IMR-90 (cell line): Measurements from ENCODE around the gene PRKAG3. TPM values are rescaled to one million over a fixed set of nuclear protein-coding genes. Genes with fewer than 3 reads are reported as not detected.

Experiments
- ATAC-seq: fragments of 200-7000 bp; cut with Tn5 transposase; 2 replicates; pipeline ENCODE4 v1.9.1; 2020; ENCODE audit warnings: low read depth, mild to moderate bottlenecking, moderate library complexity
- BruUV-seq: library from RNA; stranded (reverse); fragments of 400-500 nt; replicated peaks from 2 replicates; lab custom pipeline; 2021; lab: Mats Ljungman, UMichigan
- CTCF ChIA-PET: fragments of 300-600 bp; formaldehyde crosslinking; extraction: SDS; loops from one replicate; lab custom pipeline; 2021; ENCODE audit warnings: antibody characterized with exemption; lab: Yijun Ruan, JAX
- POLR2A ChIA-PET: fragments of 300-600 bp; sonication (Branson Sonifier 250); formaldehyde crosslinking; loops from one replicate; lab custom pipeline; 2022; ENCODE audit warnings: antibody characterized with exemption; ENCODE audit not compliant: unreplicated experiment; lab: Charles Lee
- DNase-seq: peaks from one replicate; pipeline ENCODE4 v3.0.0; 2013
- H2AFZ ChIP-seq: replicated peaks from 2 replicates; pipeline ENCODE3; 2013; ENCODE audit warnings: low read length, mild to moderate bottlenecking; ENCODE audit not compliant: poor library complexity
- H2AK5ac ChIP-seq: 2 replicates; pipeline ENCODE4 v1.6.1; 2013; ENCODE audit warnings: low read depth, low read length, inconsistent platforms
- H2AK9ac ChIP-seq: replicated peaks from 2 replicates; pipeline ENCODE3; 2013; ENCODE audit warnings: mild to moderate bottlenecking, low read depth, low read length, moderate library complexity; ENCODE audit not compliant: poor library complexity
- H2BK120ac ChIP-seq: 2 replicates; pipeline ENCODE4 v1.6.1; 2013; ENCODE audit warnings: low read depth, low read length, inconsistent platforms
- H2BK15ac ChIP-seq: 3 replicates; pipeline ENCODE4 v1.6.1; 2013; ENCODE audit warnings: low read depth, low read length, inconsistent platforms
- H2BK20ac ChIP-seq: 2 replicates; pipeline ENCODE4 v1.6.1; 2013; ENCODE audit warnings: low read depth, mild to moderate bottlenecking, inconsistent platforms, low read length, moderate library complexity
- H2BK5ac ChIP-seq: 2 replicates; pipeline ENCODE4 v1.6.1; 2013; ENCODE audit warnings: mild to moderate bottlenecking, low read depth, low read length, inconsistent platforms; ENCODE audit not compliant: poor library complexity, severe bottlenecking
- H3K14ac ChIP-seq: replicated peaks from 2 replicates; pipeline ENCODE4 v1.6.1; 2013; ENCODE audit warnings: low read depth, low read length, inconsistent platforms
- H3K18ac ChIP-seq: 2 replicates; pipeline ENCODE4 v1.6.1; 2013; ENCODE audit warnings: low read depth, low read length, control low read depth
- H3K23ac ChIP-seq: 2 replicates; pipeline ENCODE4 v1.6.1; 2013; ENCODE audit warnings: low read depth, low read length, inconsistent platforms
- H3K27ac ChIP-seq: 2 replicates; pipeline ENCODE4 v1.5.1; 2013; ENCODE audit warnings: mild to moderate bottlenecking, control low read depth, low read length; ENCODE audit not compliant: insufficient read depth
- H3K27me3 ChIP-seq: 2 replicates; pipeline ENCODE4 v1.6.1; 2013; ENCODE audit warnings: low read length; ENCODE audit not compliant: control insufficient read depth, insufficient read depth
- H3K36me3 ChIP-seq: 2 replicates; pipeline ENCODE4 v1.6.1; 2013; ENCODE audit warnings: low read length, mixed read lengths; ENCODE audit not compliant: control insufficient read depth, insufficient read depth
- H3K4ac ChIP-seq: 2 replicates; pipeline ENCODE4 v1.6.1; 2013; ENCODE audit warnings: low read depth, low read length, inconsistent platforms
- H3K4me1 ChIP-seq: 2 replicates; pipeline ENCODE4 v1.6.1; 2013; ENCODE audit warnings: low read length, mixed read lengths; ENCODE audit not compliant: control insufficient read depth, insufficient read depth
- H3K4me2 ChIP-seq: 2 replicates; pipeline ENCODE4 v1.6.1; 2013; ENCODE audit warnings: low read depth, mild to moderate bottlenecking, control low read depth, low read length, moderate library complexity
- H3K4me3 ChIP-seq: 2 replicates; pipeline ENCODE4 v1.5.1; 2013; ENCODE audit warnings: low read depth, mild to moderate bottlenecking, control low read depth, low read length, moderate library complexity; ENCODE audit not compliant: insufficient read depth
- H3K56ac ChIP-seq: 2 replicates; pipeline ENCODE4 v1.6.1; 2013; ENCODE audit warnings: low read length, inconsistent platforms; ENCODE audit not compliant: insufficient read depth; ENCODE audit errors: extremely low read depth
- H3K79me1 ChIP-seq, 2 experiments: 2 replicates each; pipeline ENCODE4 v1.6.1; 2013; ENCODE audit warnings: low read length in 2 of 2, inconsistent platforms in 1 of 2, low read depth in 1 of 2
- H3K9ac ChIP-seq: 2 replicates; pipeline ENCODE4 v1.6.1; 2013; ENCODE audit warnings: low read depth, low read length, control low read depth
- H3K9me1 ChIP-seq: 2 replicates; pipeline ENCODE4 v1.6.1; 2013; ENCODE audit warnings: low read length, inconsistent platforms; ENCODE audit not compliant: insufficient read depth
- H3K9me3 ChIP-seq: 2 replicates; pipeline ENCODE4 v1.6.1; 2013; ENCODE audit warnings: low read length; ENCODE audit not compliant: control insufficient read depth, insufficient read depth
- H4K20me1 ChIP-seq: 2 replicates; pipeline ENCODE4 v1.6.1; 2013; ENCODE audit warnings: low read length, inconsistent platforms; ENCODE audit not compliant: insufficient read depth
- H4K5ac ChIP-seq: 2 replicates; pipeline ENCODE4 v1.6.1; 2013; ENCODE audit warnings: mild to moderate bottlenecking, low read depth, low read length, control low read depth
- H4K8ac ChIP-seq, 2 experiments: 2 replicates each; pipeline ENCODE4 v1.6.1; 2013; ENCODE audit warnings: low read depth in 2 of 2, low read length in 2 of 2, control low read depth in 1 of 2, inconsistent platforms in 1 of 2
- H4K91ac ChIP-seq: 2 replicates; pipeline ENCODE4 v1.6.1; 2013; ENCODE audit warnings: low read depth, low read length, inconsistent platforms; ENCODE audit not compliant: insufficient read depth
- BHLHE40 ChIP-seq: fragments of 150-350 bp; IDR thresholded peaks from 2 replicates; pipeline ENCODE4 v1.6.1; 2016; ENCODE audit warnings: mild to moderate bottlenecking, low read depth, low read length
- CEBPB ChIP-seq: IDR thresholded peaks from 2 replicates; pipeline ENCODE4 v1.6.1; 2012; ENCODE audit warnings: low read depth, low read length, improper control_type of control experiment
- CHD1 ChIP-seq: IDR thresholded peaks from 2 replicates; pipeline ENCODE4 v1.6.1; 2012; ENCODE audit warnings: low read depth, low read length, improper control_type of control experiment
- FOS ChIP-seq: fragments of 150-350 bp; IDR thresholded peaks from 2 replicates; pipeline ENCODE4 v1.6.1; 2016; ENCODE audit warnings: low read depth, low read length
- MAFK ChIP-seq: IDR thresholded peaks from 2 replicates; pipeline ENCODE4 v1.6.1; 2012; ENCODE audit warnings: low read depth, low read length, improper control_type of control experiment
- MAZ ChIP-seq: IDR thresholded peaks from 2 replicates; pipeline ENCODE4 v1.6.1; 2012; ENCODE audit warnings: low read depth, mild to moderate bottlenecking, low read length, improper control_type of control experiment, moderate library complexity, borderline replicate concordance
- MXI1 ChIP-seq: IDR thresholded peaks from 2 replicates; pipeline ENCODE4 v1.6.1; 2012; ENCODE audit warnings: low read depth, mild to moderate bottlenecking, low read length, moderate library complexity, borderline replicate concordance
- NFE2L2 ChIP-seq: fragments of 150-350 bp; IDR thresholded peaks from 2 replicates; pipeline ENCODE4 v1.6.1; 2016; ENCODE audit warnings: low read depth, mild to moderate bottlenecking, low read length
- POLR2A ChIP-seq: IDR thresholded peaks from 2 replicates; pipeline ENCODE4 v1.6.1; 2012; ENCODE audit warnings: mild to moderate bottlenecking, low read depth, low read length
- RAD21 ChIP-seq: IDR thresholded peaks from 2 replicates; pipeline ENCODE4 v1.6.1; 2012; ENCODE audit warnings: low read length, improper control_type of control experiment
- RCOR1 ChIP-seq: IDR thresholded peaks from 2 replicates; pipeline ENCODE4 v1.6.1; 2012; ENCODE audit warnings: mild to moderate bottlenecking, low read length, improper control_type of control experiment; ENCODE audit not compliant: insufficient replicate concordance
- RFX5 ChIP-seq: IDR thresholded peaks from 2 replicates; pipeline ENCODE4 v1.8.0; 2012; ENCODE audit warnings: low read depth, mild to moderate bottlenecking, low read length, moderate library complexity
- SMC3 ChIP-seq: fragments of 150-350 bp; IDR thresholded peaks from 2 replicates; pipeline ENCODE4 v1.6.1; 2016; ENCODE audit warnings: low read depth, mild to moderate bottlenecking, antibody characterized with exemption, low read length, moderate library complexity
- WGBS, 2 experiments: methylation state at CpG; one replicate each; pipeline versions ENCODE4 v1.1.5 to v1.1.7; 2013; ENCODE audit warnings: missing lambda C conversion rate in 2 of 2; ENCODE audit not compliant: insufficient read length in 1 of 2; ENCODE audit errors: extremely low coverage in 2 of 2; 5-methylcytosine and 5-hydroxymethylcytosine counted together
- dilution Hi-C: fragments of 300-500 bp; cut with HindIII; formaldehyde crosslinking; loops from one replicate; pipeline ENCODE4 v1.14.3; 2018; ENCODE audit warnings: low sequenced_read_pairs; ENCODE audit not compliant: unreplicated experiment
- in situ Hi-C: fragments of 300-500 bp; cut with MboI; formaldehyde crosslinking; loops from 3 replicates; pipeline ENCODE4 v1.14.3; 2019; ENCODE audit warnings: low sequenced_read_pairs, inconsistent platforms, mixed read lengths
- intact Hi-C: fragments of 100-400 bp; cut with micrococcal nuclease; formaldehyde crosslinking; loops from 2 replicates; pipeline ENCODE4 v1.10.0; 2022
- polyA plus RNA-seq, 3 experiments: library from polyadenylated mRNA; depleted of rRNA; stranded (reverse); fragments of >200 nt; gene quantifications; 2 replicates each; pipeline ENCODE4 v1.2.3, GENCODE V29; 2012; ENCODE audit warnings: low replicate concordance in 1 of 3
- total RNA-seq: library from RNA; depleted of rRNA; stranded (reverse); fragments of >200 nt; gene quantifications from 2 replicates; pipeline ENCODE4 v1.2.3, GENCODE V29; 2012
- TF ChIP-seq, protein P1 (sequence below): conservative IDR thresholded peaks from 2 replicates; pipeline ENCODE4 v1.5.1; 2012; ENCODE audit warnings: mild to moderate bottlenecking, low read depth, low read length, improper control_type of control experiment
- TF ChIP-seq, protein P2 (sequence below): fragments of 150-350 bp; IDR thresholded peaks from 2 replicates; pipeline ENCODE4 v1.6.1; 2016; ENCODE audit warnings: low read depth, mild to moderate bottlenecking, low read length, moderate library complexity, borderline replicate concordance
- TF ChIP-seq, protein P3 (sequence below): fragments of 150-350 bp; IDR thresholded peaks from 2 replicates; pipeline ENCODE4 v1.6.1; 2017; ENCODE audit warnings: mild to moderate bottlenecking, antibody characterized with exemption, low read length, low read depth

PRKAG3 gene
- total and polyA plus RNA-seq, 2 of the 4 experiments (the other 2 are of a cell fraction), result not detected

GRCh38 chr2:218827701-218828476 is 3.7 kb downstream of the PRKAG3 start:
- H2BK20ac ChIP-seq, result no peak overlapping the region
- H3K4me3 ChIP-seq, result no peak overlapping the region
- H3K56ac ChIP-seq, result no peak overlapping the region
- H3K27me3 ChIP-seq, result peaks cover 48% of the 10 kb centered on the region
- H2AK5ac ChIP-seq, result no peak overlapping the region
- in situ Hi-C loops (no loop called here), intact Hi-C loops (no loop called here), dilution Hi-C loops (no loop called here)
- H3K79me1 ChIP-seq, result no peaks in the 10 kb centered on the region
- H3K14ac ChIP-seq, result no peak overlapping the region
- H3K36me3 ChIP-seq, result no peaks in the 10 kb centered on the region
- H4K91ac ChIP-seq, result no peak overlapping the region
- ChIA-PET POLR2A (no interaction called here), CTCF (no interaction called here)
- ATAC-seq (no peak), DNase-seq (no peak)
- H2BK15ac ChIP-seq, result no peak overlapping the region
- H3K4me1 ChIP-seq, result no peaks in the 10 kb centered on the region
- no peak overlapping the region for H3K4me2 ChIP-seq
- no TSS peak for BruUV-seq
- no peak overlapping the region for H3K9ac ChIP-seq
- WGBS, 2 experiments, result 41% methylated on average over 5 of the region's 14 CpGs; no CpG with 5 or more reads in 1 of the 2 experiments
- H3K4ac ChIP-seq, result no peak overlapping the region
- no peaks in the 10 kb centered on the region for H4K20me1 ChIP-seq
- H3K27ac ChIP-seq, result no peak overlapping the region
- H2BK120ac ChIP-seq, result no peak overlapping the region
- no peak overlapping the region for H4K5ac ChIP-seq
- TF ChIP-seq, protein P1, sequence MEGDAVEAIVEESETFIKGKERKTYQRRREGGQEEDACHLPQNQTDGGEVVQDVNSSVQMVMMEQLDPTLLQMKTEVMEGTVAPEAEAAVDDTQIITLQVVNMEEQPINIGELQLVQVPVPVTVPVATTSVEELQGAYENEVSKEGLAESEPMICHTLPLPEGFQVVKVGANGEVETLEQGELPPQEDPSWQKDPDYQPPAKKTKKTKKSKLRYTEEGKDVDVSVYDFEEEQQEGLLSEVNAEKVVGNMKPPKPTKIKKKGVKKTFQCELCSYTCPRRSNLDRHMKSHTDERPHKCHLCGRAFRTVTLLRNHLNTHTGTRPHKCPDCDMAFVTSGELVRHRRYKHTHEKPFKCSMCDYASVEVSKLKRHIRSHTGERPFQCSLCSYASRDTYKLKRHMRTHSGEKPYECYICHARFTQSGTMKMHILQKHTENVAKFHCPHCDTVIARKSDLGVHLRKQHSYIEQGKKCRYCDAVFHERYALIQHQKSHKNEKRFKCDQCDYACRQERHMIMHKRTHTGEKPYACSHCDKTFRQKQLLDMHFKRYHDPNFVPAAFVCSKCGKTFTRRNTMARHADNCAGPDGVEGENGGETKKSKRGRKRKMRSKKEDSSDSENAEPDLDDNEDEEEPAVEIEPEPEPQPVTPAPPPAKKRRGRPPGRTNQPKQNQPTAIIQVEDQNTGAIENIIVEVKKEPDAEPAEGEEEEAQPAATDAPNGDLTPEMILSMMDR, result no peak
- TF ChIP-seq, protein P2, sequence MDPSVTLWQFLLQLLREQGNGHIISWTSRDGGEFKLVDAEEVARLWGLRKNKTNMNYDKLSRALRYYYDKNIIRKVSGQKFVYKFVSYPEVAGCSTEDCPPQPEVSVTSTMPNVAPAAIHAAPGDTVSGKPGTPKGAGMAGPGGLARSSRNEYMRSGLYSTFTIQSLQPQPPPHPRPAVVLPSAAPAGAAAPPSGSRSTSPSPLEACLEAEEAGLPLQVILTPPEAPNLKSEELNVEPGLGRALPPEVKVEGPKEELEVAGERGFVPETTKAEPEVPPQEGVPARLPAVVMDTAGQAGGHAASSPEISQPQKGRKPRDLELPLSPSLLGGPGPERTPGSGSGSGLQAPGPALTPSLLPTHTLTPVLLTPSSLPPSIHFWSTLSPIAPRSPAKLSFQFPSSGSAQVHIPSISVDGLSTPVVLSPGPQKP, result no peak
- TF ChIP-seq CEBPB, result no peak
- TF ChIP-seq MAZ, result no peak
- TF ChIP-seq MXI1, result no peak
- no peak for TF ChIP-seq RAD21
- TF ChIP-seq RCOR1, result no peak
- TF ChIP-seq, protein P3, sequence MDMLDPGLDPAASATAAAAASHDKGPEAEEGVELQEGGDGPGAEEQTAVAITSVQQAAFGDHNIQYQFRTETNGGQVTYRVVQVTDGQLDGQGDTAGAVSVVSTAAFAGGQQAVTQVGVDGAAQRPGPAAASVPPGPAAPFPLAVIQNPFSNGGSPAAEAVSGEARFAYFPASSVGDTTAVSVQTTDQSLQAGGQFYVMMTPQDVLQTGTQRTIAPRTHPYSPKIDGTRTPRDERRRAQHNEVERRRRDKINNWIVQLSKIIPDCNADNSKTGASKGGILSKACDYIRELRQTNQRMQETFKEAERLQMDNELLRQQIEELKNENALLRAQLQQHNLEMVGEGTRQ, result no peak
- no peak for TF ChIP-seq POLR2A
- TF ChIP-seq RFX5, result no peak
- TF ChIP-seq CHD1, result no peak
- no peak for TF ChIP-seq NFE2L2
- no peak for TF ChIP-seq MAFK
- TF ChIP-seq FOS, result no peak
- TF ChIP-seq SMC3, result no peak
- no peak for TF ChIP-seq BHLHE40
- H2AK9ac ChIP-seq, result no peak overlapping the region
- H3K9me1 ChIP-seq, result no peaks in the 10 kb centered on the region; the same call in 1 of the 2 replicates
- H3K18ac ChIP-seq, result no peak overlapping the region
- no peak overlapping the region for H3K23ac ChIP-seq
- no peaks in the 10 kb centered on the region for H3K9me3 ChIP-seq
- H4K8ac ChIP-seq, result no peak overlapping the region
- no peak overlapping the region for H2AFZ ChIP-seq
- H2BK5ac ChIP-seq, result no peak overlapping the region
